Measurements from ENCODE around the gene DSPP. TPM values are rescaled to one million over a fixed set of nuclear protein-coding genes. Genes with fewer than 3 reads are reported as not detected.

DSPP gene
- total and polyA plus RNA-seq, 2 donors from 2014 or later: not detected

GRCh38 chr4:87651941-87652340 is 43.6 kb downstream of the DSPP start:
- TF ChIP-seq, protein P1, sequence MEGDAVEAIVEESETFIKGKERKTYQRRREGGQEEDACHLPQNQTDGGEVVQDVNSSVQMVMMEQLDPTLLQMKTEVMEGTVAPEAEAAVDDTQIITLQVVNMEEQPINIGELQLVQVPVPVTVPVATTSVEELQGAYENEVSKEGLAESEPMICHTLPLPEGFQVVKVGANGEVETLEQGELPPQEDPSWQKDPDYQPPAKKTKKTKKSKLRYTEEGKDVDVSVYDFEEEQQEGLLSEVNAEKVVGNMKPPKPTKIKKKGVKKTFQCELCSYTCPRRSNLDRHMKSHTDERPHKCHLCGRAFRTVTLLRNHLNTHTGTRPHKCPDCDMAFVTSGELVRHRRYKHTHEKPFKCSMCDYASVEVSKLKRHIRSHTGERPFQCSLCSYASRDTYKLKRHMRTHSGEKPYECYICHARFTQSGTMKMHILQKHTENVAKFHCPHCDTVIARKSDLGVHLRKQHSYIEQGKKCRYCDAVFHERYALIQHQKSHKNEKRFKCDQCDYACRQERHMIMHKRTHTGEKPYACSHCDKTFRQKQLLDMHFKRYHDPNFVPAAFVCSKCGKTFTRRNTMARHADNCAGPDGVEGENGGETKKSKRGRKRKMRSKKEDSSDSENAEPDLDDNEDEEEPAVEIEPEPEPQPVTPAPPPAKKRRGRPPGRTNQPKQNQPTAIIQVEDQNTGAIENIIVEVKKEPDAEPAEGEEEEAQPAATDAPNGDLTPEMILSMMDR (IDR thresholded peaks at IDR 0.05; ENCODE audit: borderline replicate concordance, extremely low read depth, insufficient read depth): no peak
- Histone ChIP-seq H3K4me1 (ENCODE audit: control insufficient read depth in 2 of 3, insufficient read depth in 2 of 3, low read depth in 1 of 3, low read length in 3 of 3) (no peaks in the 10 kb centered on the region), H3K27me3 (ENCODE audit: control insufficient read depth, insufficient read depth, low read length) (no peaks in the 10 kb centered on the region), H3K27ac (ENCODE audit: low read depth in 2 of 2, low read length in 2 of 2) (no peak overlapping the region), H3K9ac (ENCODE audit: low read length in 3 of 3) (no peak overlapping the region), H3K9me3 (ENCODE audit: control insufficient read depth in 2 of 3, insufficient read depth in 1 of 3, low read length in 3 of 3) (no peaks in the 10 kb centered on the region), H3K36me3 (ENCODE audit: control insufficient read depth in 2 of 3, insufficient read depth in 3 of 3, low read length in 3 of 3) (no peaks in the 10 kb centered on the region), H3K4me3 (ENCODE audit: low read length in 3 of 3) (no peak overlapping the region)
- intact Hi-C loops (cut with DNase I): no loop called here
- no peak for FAIRE-seq
- no peak for DNase-seq

DNA sequence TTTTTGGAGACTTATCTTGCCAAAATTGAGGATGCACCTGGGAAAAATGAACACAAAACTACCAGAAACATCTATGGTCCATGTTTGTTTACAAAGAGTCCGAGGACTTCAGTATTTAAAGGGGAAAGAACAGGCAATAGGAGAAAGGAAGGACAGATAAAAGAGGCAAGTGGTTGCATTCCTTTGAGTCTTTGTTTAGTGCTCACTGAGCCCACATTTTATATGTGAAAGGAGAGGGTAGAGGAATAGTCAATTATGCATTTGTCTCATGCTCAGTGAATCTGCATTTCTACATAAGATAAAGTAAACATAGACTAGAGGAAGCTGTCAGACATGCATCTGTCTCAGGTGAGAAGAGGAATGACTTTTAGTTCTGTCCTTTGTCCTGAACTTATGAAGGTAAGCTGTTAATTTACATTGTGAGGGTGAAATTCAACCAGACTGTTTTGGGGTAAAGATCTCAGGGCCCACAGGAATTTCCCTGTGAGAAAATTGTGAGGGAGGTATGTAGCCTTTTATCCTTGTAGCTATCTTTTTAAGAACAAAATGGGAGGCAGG is 46.2 kb downstream of the DSPP start:
- H3K9me3 ChIP-seq (ENCODE audit: control insufficient read depth in 2 of 3, insufficient read depth in 1 of 3, low read length in 3 of 3): no peaks in the 10 kb centered on the region
- TF ChIP-seq, protein P1 (IDR thresholded peaks at IDR 0.05; ENCODE audit: borderline replicate concordance, extremely low read depth, insufficient read depth): no peak
- DNase-seq: no peak
- intact Hi-C loops (cut with DNase I): no loop called here
- no peak overlapping the region for H3K4me3 ChIP-seq (ENCODE audit: low read length in 3 of 3)
- no peak overlapping the region for H3K27ac ChIP-seq (ENCODE audit: low read depth in 2 of 2, low read length in 2 of 2)
- H3K27me3 ChIP-seq (ENCODE audit: control insufficient read depth, insufficient read depth, low read length): no peaks in the 10 kb centered on the region
- H3K36me3 ChIP-seq (ENCODE audit: control insufficient read depth in 2 of 3, insufficient read depth in 3 of 3, low read length in 3 of 3): no peaks in the 10 kb centered on the region
- no peak for FAIRE-seq
- H3K9ac ChIP-seq (ENCODE audit: low read length in 3 of 3): no peak overlapping the region
- no peaks in the 10 kb centered on the region for H3K4me1 ChIP-seq (ENCODE audit: control insufficient read depth in 2 of 3, insufficient read depth in 2 of 3, low read depth in 1 of 3, low read length in 3 of 3)

DNA sequence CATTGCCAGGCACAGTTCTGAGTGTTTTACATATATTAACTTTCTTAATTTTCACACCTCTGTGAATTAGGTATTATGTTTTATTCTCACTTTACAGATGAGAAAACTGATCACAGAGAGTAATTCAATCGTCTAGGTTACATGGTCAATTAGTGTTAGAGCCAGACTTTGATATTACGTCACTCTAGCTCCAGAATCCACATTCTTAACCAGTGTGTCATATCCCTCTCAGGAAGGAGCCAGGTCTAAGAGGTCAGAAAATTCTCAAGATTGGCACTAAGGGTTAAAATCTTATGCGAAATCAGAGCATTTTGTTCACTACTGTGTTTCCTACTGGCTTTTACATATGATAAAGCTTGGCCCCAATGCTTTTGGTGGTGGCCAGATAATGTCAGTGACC is 49.2 kb downstream of the DSPP start:
- Histone ChIP-seq H3K27ac (ENCODE audit: low read depth in 2 of 2, low read length in 2 of 2) (no peak overlapping the region), H3K9ac (ENCODE audit: low read length in 3 of 3) (no peak overlapping the region), H3K4me3 (ENCODE audit: low read length in 3 of 3) (no peak overlapping the region), H3K9me3 (ENCODE audit: control insufficient read depth in 2 of 3, insufficient read depth in 1 of 3, low read length in 3 of 3) (no peaks in the 10 kb centered on the region), H3K4me1 (ENCODE audit: control insufficient read depth in 2 of 3, insufficient read depth in 2 of 3, low read depth in 1 of 3, low read length in 3 of 3) (no peaks in the 10 kb centered on the region), H3K36me3 (ENCODE audit: control insufficient read depth in 2 of 3, insufficient read depth in 3 of 3, low read length in 3 of 3) (no peaks in the 10 kb centered on the region), H3K27me3 (ENCODE audit: control insufficient read depth, insufficient read depth, low read length) (no peaks in the 10 kb centered on the region)
- intact Hi-C loops (cut with DNase I): no loop called here
- TF ChIP-seq, protein P1 (IDR thresholded peaks at IDR 0.05; ENCODE audit: borderline replicate concordance, extremely low read depth, insufficient read depth): no peak
- DNase-seq: no peak
- FAIRE-seq: no peak

Measured in kidney (tissue), 14 donors.